Choroid plexus epithelial cell (primary cell): Measurements from ENCODE around the gene FRMPD2.

Experiments
- DNase-seq: peaks from one replicate; pipeline ENCODE4 v3.0.0-alpha.2; 2010; ENCODE audit warnings: low read depth
- H3K4me3 ChIP-seq: 2 replicates; pipeline ENCODE4 v1.5.1; 2011; ENCODE audit warnings: low read depth, mild to moderate bottlenecking, control low read depth, low read length, moderate library complexity
- CTCF ChIP-seq: conservative IDR thresholded peaks from 2 replicates; pipeline ENCODE4 v1.5.1; 2011; ENCODE audit warnings: low read depth, mild to moderate bottlenecking, control low read depth, inconsistent platforms, low read length, moderate library complexity

FRMPD2 gene

GRCh38 chr10:48288661-48289060 is 14.2 kb upstream of the FRMPD2 start:
- no peak for DNase-seq
- H3K4me3 ChIP-seq = no peak overlapping the region
- TF ChIP-seq CTCF = no peak

GRCh38 chr10:48287417-48288391 is 13.2 kb upstream of the FRMPD2 start:
- no peak for DNase-seq
- no peak for TF ChIP-seq CTCF
- no peak overlapping the region for H3K4me3 ChIP-seq

GRCh38 chr10:48286356-48286755 is 11.9 kb upstream of the FRMPD2 start:
- TF ChIP-seq CTCF = no peak
- DNase-seq = no peak

GRCh38 chr10:48285710-48286109 is 11.2 kb upstream of the FRMPD2 start:
- no peak for TF ChIP-seq CTCF
- no peak overlapping the region for H3K4me3 ChIP-seq
- no peak for DNase-seq

More at GRCh38 chr10:48286356-48286755, 11.9 kb upstream of the FRMPD2 start:
- H3K4me3 ChIP-seq = no peak overlapping the region

GRCh38 chr10:48284811-48285210 is 10.3 kb upstream of the FRMPD2 start:
- TF ChIP-seq CTCF = no peak
- DNase-seq = no peak
- H3K4me3 ChIP-seq = no peak overlapping the region

GRCh38 chr10:48284002-48284546 is 9.6 kb upstream of the FRMPD2 start:
- no peak overlapping the region for H3K4me3 ChIP-seq
- no peak for DNase-seq
- no peak for TF ChIP-seq CTCF
